ENCODE results near the gene HELZ. TPM values are rescaled to one million over a fixed set of nuclear protein-coding genes. Genes with fewer than 3 reads are reported as not detected.
"Not testable (repeated sequence)": the region's sequence is repeated elsewhere in the genome, so short reads cannot be mapped to it uniquely, and the experiment has no call there.

Gene HELZ
- polyA plus RNA-seq, 3 donors from 2014 or later = 41.4 to 121 (median 44.2) TPM

GRCh38 chr17:67046398-67046797 lies 198.6 kb downstream of the HELZ start:
- H3K27ac Mint-ChIP-seq = no peak overlapping the region
- H3K4me1 Mint-ChIP-seq = no peaks in the 10 kb centered on the region
- H3K27me3 Mint-ChIP-seq (ENCODE audit: low read depth in 3 of 3) = peaks cover 2 to 8% (median 6%) of the 10 kb centered on the region in 3 donors
- peaks cover 13 to 27% (median 17%) of the 10 kb centered on the region in 6 donors for H3K9me3 Mint-ChIP-seq
- H3K4me3 Mint-ChIP-seq = no peak overlapping the region
- H3K36me3 Mint-ChIP-seq = peaks cover 9 to 25% (median 16%) of the 10 kb centered on the region in 3 donors
- no peak for DNase-seq

GRCh38 chr17:67044940-67045339 lies 200.1 kb downstream of the HELZ start:
- Mint-ChIP-seq H3K4me3 (no peak overlapping the region), H3K27me3 (ENCODE audit: low read depth in 3 of 3) (peaks cover 2 to 8% (median 6%) of the 10 kb centered on the region in 3 donors), H3K9me3 (peaks cover 13 to 27% (median 17%) of the 10 kb centered on the region in 6 donors), H3K27ac (no peak overlapping the region), H3K4me1 (no peaks in the 10 kb centered on the region), H3K36me3 (peaks cover 9 to 25% (median 13%) of the 10 kb centered on the region in 3 donors)
- no peak for DNase-seq

GRCh38 chr17:67044016-67044772 lies 200.8 kb downstream of the HELZ start, which contains the start of gene CACNG1:
TSS of gene CACNG1 (plus strand) at chr17:67044554. CDS start at chr17:67044661, 107 bp downstream.
- H3K4me1 Mint-ChIP-seq = no peaks in the 10 kb centered on the region
- peaks cover 11 to 22% (median 17%) of the 10 kb centered on the region in 6 donors for H3K9me3 Mint-ChIP-seq
- no peak within 1 kb of the TSS for H3K27ac Mint-ChIP-seq

GRCh38 chr17:67043283-67043682 lies 201.7 kb downstream of the HELZ start:
- Mint-ChIP-seq H3K4me3 (no peak overlapping the region), H3K36me3 (peaks cover 0 to 13% (median 4%) of the 10 kb centered on the region in 3 donors), H3K27me3 (ENCODE audit: low read depth in 3 of 3) (peaks cover 0 to 11% (median 8%) of the 10 kb centered on the region in 3 donors), H3K27ac (peak overlapping the region in 1 of 6 donors; percentile 25), H3K9me3 (peaks cover 5 to 13% (median 9%) of the 10 kb centered on the region in 6 donors), H3K4me1 (no peaks in the 10 kb centered on the region)
- no peak for DNase-seq

More at GRCh38 chr17:67044016-67044772, 200.8 kb downstream of the HELZ start, which contains the start of gene CACNG1:
- peaks cover 4 to 21% (median 13%) of the 10 kb centered on the region in 3 donors for H3K36me3 Mint-ChIP-seq
- H3K4me3 Mint-ChIP-seq = no peak within 1 kb of the TSS
- no peak for DNase-seq
- peaks cover 2 to 11% (median 6%) of the 10 kb centered on the region in 3 donors for H3K27me3 Mint-ChIP-seq (ENCODE audit: low read depth in 3 of 3)

- Mint-ChIP-seq H3K4me1 (no peaks in the 10 kb centered on the region), H3K4me3 (no peak overlapping the region), H3K9me3 (peaks cover 0 to 3% (median under 1%) of the 10 kb centered on the region in 6 donors), H3K27ac (no peak overlapping the region), H3K27me3 (ENCODE audit: low read depth in 3 of 3) (peaks cover 0 to 9% (median 8%) of the 10 kb centered on the region in 3 donors), H3K36me3 (peaks cover 0 to 3% (median 0%) of the 10 kb centered on the region in 3 donors)
- no peak for DNase-seq
These were observed 202.8 kb downstream of the HELZ start for GRCh38 chr17:67041941-67042899.

- peaks cover 2 to 8% (median 6%) of the 10 kb centered on the region in 3 donors for H3K27me3 Mint-ChIP-seq (ENCODE audit: low read depth in 3 of 3)
- H3K36me3 Mint-ChIP-seq = peaks cover 0 to 3% (median 0%) of the 10 kb centered on the region in 3 donors
- H3K9me3 Mint-ChIP-seq = no peaks in the 10 kb centered on the region
- no peaks in the 10 kb centered on the region for H3K4me1 Mint-ChIP-seq
- no peak overlapping the region for H3K4me3 Mint-ChIP-seq
- H3K27ac Mint-ChIP-seq = no peak overlapping the region
- DNase-seq = no peak
These were observed 203.5 kb downstream of the HELZ start for GRCh38 chr17:67041531-67041930.

GRCh38 chr17:67041119-67041518 lies 203.9 kb downstream of the HELZ start:
- H3K4me3 Mint-ChIP-seq; H3K9me3 Mint-ChIP-seq; H3K27ac Mint-ChIP-seq; H3K36me3 Mint-ChIP-seq; H3K4me1 Mint-ChIP-seq; DNase-seq; H3K27me3 Mint-ChIP-seq (ENCODE audit: low read depth in 3 of 3): not testable (repeated sequence)

- Mint-ChIP-seq H3K4me1 (no peaks in the 10 kb centered on the region), H3K4me3 (no peak overlapping the region), H3K36me3 (peaks cover 0 to 3% (median 0%) of the 10 kb centered on the region in 3 donors), H3K9me3 (no peaks in the 10 kb centered on the region), H3K27me3 (ENCODE audit: low read depth in 3 of 3) (peaks cover 3 to 10% (median 8%) of the 10 kb centered on the region in 3 donors), H3K27ac (no peak overlapping the region)
- no peak for DNase-seq
These were observed 204.3 kb downstream of the HELZ start for GRCh38 chr17:67040652-67041051.

GRCh38 chr17:67038861-67039365 lies 206.1 kb downstream of the HELZ start:
- Mint-ChIP-seq H3K9me3 (no peaks in the 10 kb centered on the region), H3K36me3 (peaks cover 0 to 3% (median 0%) of the 10 kb centered on the region in 3 donors), H3K27me3 (ENCODE audit: low read depth in 3 of 3) (peaks cover 3 to 11% (median 8%) of the 10 kb centered on the region in 3 donors), H3K4me1 (no peaks in the 10 kb centered on the region), H3K27ac (no peak overlapping the region), H3K4me3 (no peak overlapping the region)
- DNase-seq = no peak

GRCh38 chr17:67035131-67036083 lies 209.6 kb downstream of the HELZ start:
- Mint-ChIP-seq H3K27ac (no peak overlapping the region), H3K27me3 (ENCODE audit: low read depth in 3 of 3) (peaks cover 3 to 8% (median 4%) of the 10 kb centered on the region in 3 donors), H3K36me3 (no peaks in the 10 kb centered on the region), H3K4me1 (no peaks in the 10 kb centered on the region), H3K9me3 (no peaks in the 10 kb centered on the region), H3K4me3 (no peak overlapping the region)
- DNase-seq = no peak

- Mint-ChIP-seq H3K9me3 (no peaks in the 10 kb centered on the region), H3K4me1 (no peaks in the 10 kb centered on the region), H3K4me3 (no peak overlapping the region), H3K36me3 (no peaks in the 10 kb centered on the region), H3K27ac (no peak overlapping the region), H3K27me3 (ENCODE audit: low read depth in 3 of 3) (peaks cover 2 to 8% (median 3%) of the 10 kb centered on the region in 3 donors)
- DNase-seq = no peak
These were observed 211.4 kb downstream of the HELZ start for GRCh38 chr17:67033613-67034012.

GRCh38 chr17:67032985-67033384 lies 212.0 kb downstream of the HELZ start:
- no peak for DNase-seq
- H3K9me3 Mint-ChIP-seq = no peaks in the 10 kb centered on the region
- H3K27me3 Mint-ChIP-seq (ENCODE audit: low read depth in 3 of 3) = peaks cover 1 to 9% (median 3%) of the 10 kb centered on the region in 3 donors
- no peak overlapping the region for H3K4me3 Mint-ChIP-seq
- no peaks in the 10 kb centered on the region for H3K36me3 Mint-ChIP-seq
- no peaks in the 10 kb centered on the region for H3K4me1 Mint-ChIP-seq
- no peak overlapping the region for H3K27ac Mint-ChIP-seq

Measured in immature natural killer cell (primary cell).